Stomach smooth muscle (tissue), 2 donors: Measurements from ENCODE around the gene C16orf96.

ENCODE experiments used
- H3K27ac ChIP-seq: one replicate; pipeline ENCODE4 v1.7.0; 2013; ENCODE audit warnings: mild to moderate bottlenecking, low read length, inconsistent platforms
- H3K27me3 ChIP-seq, 2 donors: one replicate each; pipeline ENCODE4 v1.7.0; 2013; ENCODE audit warnings: low read length in 2 of 2; ENCODE audit not compliant: insufficient read depth in 2 of 2, control insufficient read depth in 1 of 2
- H3K36me3 ChIP-seq, 2 donors: one replicate each; pipeline ENCODE4 v1.7.0; 2013; ENCODE audit warnings: low read length in 2 of 2; ENCODE audit not compliant: control insufficient read depth in 2 of 2, insufficient read depth in 2 of 2
- H3K4me1 ChIP-seq: one replicate; pipeline ENCODE4 v1.7.0; 2013; ENCODE audit warnings: low read length; ENCODE audit not compliant: control insufficient read depth, insufficient read depth
- H3K4me3 ChIP-seq, 2 donors: one replicate each; pipeline ENCODE4 v1.7.0; 2013; ENCODE audit warnings: low read length in 2 of 2
- H3K9ac ChIP-seq, 2 donors: one replicate each; pipeline ENCODE4 v1.7.0; 2013; ENCODE audit warnings: low read length in 2 of 2, mild to moderate bottlenecking in 1 of 2
- H3K9me3 ChIP-seq, 2 donors: one replicate each; pipeline ENCODE4 v1.7.0; 2013; ENCODE audit warnings: low read length in 2 of 2; ENCODE audit not compliant: control insufficient read depth in 2 of 2
- donor health status: healthy.
- donor health status: Pancreatic carcinoma.

Gene C16orf96

GRCh38 chr16:4611337-4612021 lies 55.3 kb downstream of the C16orf96 start:
- Histone ChIP-seq H3K4me1 (peaks cover 55% of the 10 kb centered on the region), H3K4me3 (peak overlapping the region in 1 of 2 donors; percentile 29), H3K36me3 (peaks cover 3 to 4% of the 10 kb centered on the region in 2 donors), H3K9ac (no peak overlapping the region), H3K9me3 (no peaks in the 10 kb centered on the region), H3K27ac (no peak overlapping the region), H3K27me3 (no peaks in the 10 kb centered on the region)

GRCh38 chr16:4612474-4612931 lies 56.4 kb downstream of the C16orf96 start:
- Histone ChIP-seq H3K9ac (peak overlapping the region in 1 of 2 donors; percentile 78), H3K4me3 (peak overlapping the region; percentile 87 to 91)

GRCh38 chr16:4612977-4613635 lies 57.0 kb downstream of the C16orf96 start:
- Histone ChIP-seq H3K27me3 (no peaks in the 10 kb centered on the region), H3K27ac (peak overlapping the region; percentile 92), H3K4me1 (peaks cover 65% of the 10 kb centered on the region), H3K9ac (peak overlapping the region; percentile 74 to 78), H3K9me3 (no peaks in the 10 kb centered on the region), H3K4me3 (peak overlapping the region; percentile 87 to 91), H3K36me3 (peaks cover 0 to 2% of the 10 kb centered on the region in 2 donors)

More at GRCh38 chr16:4612474-4612931, 56.4 kb downstream of the C16orf96 start:
- Histone ChIP-seq H3K36me3 (peaks cover 2 to 4% of the 10 kb centered on the region in 2 donors), H3K9me3 (no peaks in the 10 kb centered on the region), H3K27ac (no peak overlapping the region), H3K4me1 (peaks cover 61% of the 10 kb centered on the region), H3K27me3 (no peaks in the 10 kb centered on the region)

- no peaks in the 10 kb centered on the region for H3K27me3 ChIP-seq
- peaks cover 65% of the 10 kb centered on the region for H3K4me1 ChIP-seq
- no peaks in the 10 kb centered on the region for H3K36me3 ChIP-seq
- H3K9me3 ChIP-seq = no peaks in the 10 kb centered on the region
- peak overlapping the region; percentile 92 for H3K27ac ChIP-seq
- H3K9ac ChIP-seq = peak overlapping the region; percentile 74 to 78
- peak overlapping the region; percentile 87 to 91 for H3K4me3 ChIP-seq
Observed at GRCh38 chr16:4613636-4614570, 57.8 kb downstream of the C16orf96 start.

- no peaks in the 10 kb centered on the region for H3K27me3 ChIP-seq
- peak within 1 kb of the TSS; percentile 87 to 91 for H3K4me3 ChIP-seq
- peaks cover 0 to under 1% of the 10 kb centered on the region in 2 donors for H3K36me3 ChIP-seq
- H3K4me1 ChIP-seq = peaks cover 65% of the 10 kb centered on the region
- H3K9me3 ChIP-seq = no peaks in the 10 kb centered on the region
- H3K27ac ChIP-seq = peak within 1 kb of the TSS; percentile 92
- H3K9ac ChIP-seq = peak within 1 kb of the TSS; percentile 74 to 78
Observed at GRCh38 chr16:4614571-4615383, 58.6 kb downstream of the C16orf96 start, which contains the start of gene UBALD1. Gene UBALD1 (minus strand): TSS chr16:4614888. CDS start chr16:4614797, 91 bp downstream.

- H3K4me1 ChIP-seq = peaks cover 59% of the 10 kb centered on the region
- H3K9me3 ChIP-seq = no peaks in the 10 kb centered on the region
- peaks cover 0 to 2% of the 10 kb centered on the region in 2 donors for H3K36me3 ChIP-seq
- no peaks in the 10 kb centered on the region for H3K27me3 ChIP-seq
- H3K27ac ChIP-seq = peak overlapping the region; percentile 92
- peak overlapping the region; percentile 87 to 91 for H3K4me3 ChIP-seq
- H3K9ac ChIP-seq = peak overlapping the region; percentile 73 to 78
Observed at GRCh38 chr16:4615384-4616046, 59.4 kb downstream of the C16orf96 start.

GRCh38 chr16:4616047-4616811 lies 60.1 kb downstream of the C16orf96 start:
- Histone ChIP-seq H3K4me1 (peaks cover 52% of the 10 kb centered on the region), H3K4me3 (peak overlapping the region; percentile 69 to 82), H3K27me3 (no peaks in the 10 kb centered on the region), H3K36me3 (peaks cover 0 to 2% of the 10 kb centered on the region in 2 donors), H3K27ac (peak overlapping the region; percentile 99), H3K9me3 (no peaks in the 10 kb centered on the region), H3K9ac (peak overlapping the region; percentile 92 to 96)

GRCh38 chr16:4617880-4618279 lies 61.7 kb downstream of the C16orf96 start:
- H3K9ac ChIP-seq = no peak overlapping the region

More at GRCh38 chr16:4617880-4618279, 61.7 kb downstream of the C16orf96 start:
- Histone ChIP-seq H3K4me1 (peaks cover 36% of the 10 kb centered on the region), H3K27me3 (no peaks in the 10 kb centered on the region), H3K4me3 (peak overlapping the region in 1 of 2 donors; percentile 15), H3K36me3 (peaks cover 0 to 2% of the 10 kb centered on the region in 2 donors), H3K27ac (peak overlapping the region; percentile 99), H3K9me3 (no peaks in the 10 kb centered on the region)
